CD14-positive monocyte (primary cell): Measurements from ENCODE around the gene TFDP2. TPM values are rescaled to one million over a fixed set of nuclear protein-coding genes. Genes with fewer than 3 reads are reported as not detected.
"Not testable (repeated sequence)": the region's sequence is repeated elsewhere in the genome, so short reads cannot be mapped to it uniquely, and the experiment has no call there.

Experiments
- DNase-seq, 3 donors: peaks; one replicate each; pipeline ENCODE4 v3.0.0-alpha.2; 2011 to 2022
- H2AFZ ChIP-seq: 2 replicates; pipeline ENCODE4 v1.6.0; 2012; ENCODE audit warnings: mild to moderate bottlenecking, low read depth, low read length, inconsistent platforms; ENCODE audit not compliant: insufficient read depth, poor library complexity, severe bottlenecking
- H3K27ac ChIP-seq, 2 donors: 1 replicate in 1 of 2; 2 replicates in 1 of 2; pipeline ENCODE4 v1.5.1; 2012 to 2013; ENCODE audit warnings: low read length in 2 of 2, control low read depth in 1 of 2, inconsistent platforms in 1 of 2, low read depth in 1 of 2, mild to moderate bottlenecking in 1 of 2
- H3K27me3 ChIP-seq, 2 donors: one replicate each; pipeline versions ENCODE4 v1.6.0 to v1.6.1; 2011 to 2013; ENCODE audit warnings: low read length in 2 of 2; ENCODE audit not compliant: control insufficient read depth in 2 of 2, insufficient read depth in 2 of 2
- H3K36me3 ChIP-seq, 2 donors: replicated peaks in 1 of 2; 1 replicate in 1 of 2; 2 replicates in 1 of 2; pipeline versions ENCODE4 v1.5.1 to v1.6.1; 2012 to 2013; ENCODE audit warnings: low read length in 2 of 2, control low read depth in 1 of 2, inconsistent platforms in 1 of 2, mild to moderate bottlenecking in 1 of 2; ENCODE audit not compliant: insufficient read depth in 2 of 2, control insufficient read depth in 1 of 2
- H3K4me1 ChIP-seq, 2 donors: 1 replicate in 1 of 2; 2 replicates in 1 of 2; pipeline versions ENCODE4 v1.5.1 to v1.6.1; 2012 to 2013; ENCODE audit warnings: low read length in 2 of 2, control low read depth in 1 of 2, inconsistent platforms in 1 of 2, mild to moderate bottlenecking in 1 of 2, moderate library complexity in 1 of 2; ENCODE audit not compliant: insufficient read depth in 2 of 2, control insufficient read depth in 1 of 2
- H3K4me2 ChIP-seq: replicated peaks from 2 replicates; pipeline ENCODE3; 2012; ENCODE audit warnings: low read length, moderate library complexity, mild to moderate bottlenecking; ENCODE audit not compliant: poor library complexity, severe bottlenecking; ENCODE audit errors: extremely low read depth
- H3K4me3 ChIP-seq, 3 experiments: fragments of 200-600 bp in 1 of 3; sonication (generic) in 1 of 3; replicated peaks in 1 of 3; 1 replicate in 2 of 3; 2 replicates in 1 of 3; pipeline ENCODE4 v1.5.1; 2011 to 2013; ENCODE audit warnings: low read length in 3 of 3, mild to moderate bottlenecking in 3 of 3, control low read depth in 2 of 3, low read depth in 2 of 3, inconsistent platforms in 1 of 3, moderate library complexity in 1 of 3
- H3K79me2 ChIP-seq: 2 replicates; pipeline ENCODE4 v1.6.0; 2012; ENCODE audit warnings: mild to moderate bottlenecking, control low read depth, inconsistent platforms, low read length, moderate library complexity; ENCODE audit not compliant: insufficient read depth
- H3K9ac ChIP-seq: 2 replicates; pipeline ENCODE4 v1.6.0; 2017; ENCODE audit warnings: low read length, mild to moderate bottlenecking; ENCODE audit not compliant: insufficient read depth, poor library complexity, severe bottlenecking
- H3K9me3 ChIP-seq, 2 donors: replicated peaks in 1 of 2; 1 replicate in 1 of 2; 2 replicates in 1 of 2; pipeline versions ENCODE4 v1.5.1 to v1.6.1; 2012 to 2013; ENCODE audit warnings: low read length in 2 of 2, control low read depth in 1 of 2; ENCODE audit not compliant: control insufficient read depth in 1 of 2, insufficient read depth in 1 of 2
- H4K20me1 ChIP-seq: 2 replicates; pipeline ENCODE4 v1.6.0; 2012; ENCODE audit warnings: mild to moderate bottlenecking, low read length, control low read depth, moderate library complexity; ENCODE audit not compliant: insufficient read depth
- H3K27ac Mint-ChIP-seq, 7 donors: one replicate each; pipeline ENCODE4 v1.8.0; 2020; ENCODE audit warnings: mild to moderate bottlenecking in 7 of 7, mixed read lengths in 7 of 7, moderate library complexity in 6 of 7, inconsistent platforms in 2 of 7
- H3K27me3 Mint-ChIP-seq, 3 donors: one replicate each; pipeline ENCODE4 v1.8.0; 2021 to 2022; ENCODE audit warnings: low read depth in 3 of 3, mild to moderate bottlenecking in 3 of 3, mixed read lengths in 3 of 3, moderate library complexity in 3 of 3, inconsistent platforms in 1 of 3
- H3K36me3 Mint-ChIP-seq, 2 donors: one replicate each; pipeline ENCODE4 v1.8.0; 2020; ENCODE audit warnings: mixed read lengths in 2 of 2, inconsistent platforms in 1 of 2, mild to moderate bottlenecking in 1 of 2
- H3K4me1 Mint-ChIP-seq: one replicate; pipeline ENCODE4 v1.8.0; 2020; ENCODE audit warnings: mild to moderate bottlenecking, mixed read lengths
- H3K4me3 Mint-ChIP-seq, 2 donors: one replicate each; pipeline ENCODE4 v1.8.0; 2020; ENCODE audit warnings: mild to moderate bottlenecking in 2 of 2, mixed read lengths in 2 of 2, moderate library complexity in 1 of 2
- H3K9me3 Mint-ChIP-seq, 7 donors: one replicate each; pipeline ENCODE4 v1.8.0; 2020 to 2022; ENCODE audit warnings: mixed read lengths in 7 of 7, mild to moderate bottlenecking in 6 of 7, moderate library complexity in 6 of 7, inconsistent platforms in 2 of 7
- CTCF ChIP-seq: fragments of 200-600 bp; IDR thresholded peaks from one replicate; pipeline ENCODE4 v1.8.0; 2022; ENCODE audit warnings: antibody characterized with exemption, mild to moderate bottlenecking
- WGBS: methylation state at CpG from one replicate; pipeline ENCODE4 v1.1.5; 2013; ENCODE audit warnings: missing lambda C conversion rate; ENCODE audit not compliant: insufficient coverage; 5-methylcytosine and 5-hydroxymethylcytosine counted together
- intact Hi-C, 2 donors: fragments of 100-400 bp; cut with micrococcal nuclease; formaldehyde crosslinking; loops; one replicate each; pipeline versions ENCODE4 v1.15.0 to v1.15.1; 2023
- polyA plus RNA-seq, 3 donors: library from polyadenylated mRNA; depleted of rRNA in 1 of 3; unstranded in 2 of 3; stranded (reverse) in 1 of 3; fragments of 300-500 nt in 2 of 3; fragments of >200 nt in 1 of 3; fragmentation: Illumina TruSeq in 2 of 3; gene quantifications; 1 replicate in 2 of 3; 2 replicates in 1 of 3; pipeline ENCODE4 v1.2.3, GENCODE V29; 2012 to 2021

TFDP2 gene
- polyA plus RNA-seq, 3 donors: 1.1 to 3.5 (median 1.7) TPM

- Histone ChIP-seq H3K27me3 (no peaks in the 10 kb centered on the region), H3K4me1 (no peaks in the 10 kb centered on the region), H3K36me3 (no peaks in the 10 kb centered on the region), H4K20me1 (no peaks in the 10 kb centered on the region), H3K27ac (no peak overlapping the region), H3K4me3 (no peak overlapping the region), H3K4me2 (no peak overlapping the region), H3K9ac (no peak overlapping the region), H3K9me3 (peaks cover 0 to 4% of the 10 kb centered on the region in 2 donors), H3K79me2 (no peaks in the 10 kb centered on the region), H2AFZ (no peak overlapping the region)
- H3K27me3 Mint-ChIP-seq: no peaks in the 10 kb centered on the region
- H3K4me3 Mint-ChIP-seq: no peak overlapping the region
- WGBS: 96% methylated on average over 3 of the region's 4 CpGs
- peaks cover 0 to 14% (median 6%) of the 10 kb centered on the region in 7 donors for H3K9me3 Mint-ChIP-seq
- H3K36me3 Mint-ChIP-seq: peaks cover 0 to 2% of the 10 kb centered on the region in 2 donors
- intact Hi-C loops: no loop called here
- no peak for TF ChIP-seq CTCF
- no peak overlapping the region for H3K27ac Mint-ChIP-seq
- DNase-seq: no peak
- H3K4me1 Mint-ChIP-seq: no peaks in the 10 kb centered on the region
Observed at GRCh38 chr3:142077859-142078500, 71.4 kb downstream of the TFDP2 start.

GRCh38 chr3:142077155-142077858 is 72.0 kb downstream of the TFDP2 start:
- H3K4me3 Mint-ChIP-seq: no peak overlapping the region
- no peak overlapping the region for H3K27ac Mint-ChIP-seq
- 97% methylated on average over 2 of the region's 4 CpGs for WGBS

GRCh38 chr3:142075656-142076055 is 73.7 kb downstream of the TFDP2 start:
- H3K4me1 Mint-ChIP-seq, H3K36me3 Mint-ChIP-seq, H3K36me3 ChIP-seq, H3K27me3 Mint-ChIP-seq, H3K4me1 ChIP-seq, H3K27ac Mint-ChIP-seq, H3K4me3 ChIP-seq, H3K9me3 Mint-ChIP-seq, H3K4me2 ChIP-seq, intact Hi-C loops, DNase-seq, H3K27ac ChIP-seq, H3K27me3 ChIP-seq, H3K9me3 ChIP-seq, H2AFZ ChIP-seq, H3K79me2 ChIP-seq, H3K9ac ChIP-seq, H4K20me1 ChIP-seq, H3K4me3 Mint-ChIP-seq: not testable (repeated sequence)
- no CpG with 5 or more reads among the region's 4 CpGs for WGBS

More at GRCh38 chr3:142077155-142077858, 72.0 kb downstream of the TFDP2 start:
- no peak overlapping the region for H3K4me3 ChIP-seq
- Mint-ChIP-seq H3K27me3 (no peaks in the 10 kb centered on the region), H3K9me3 (peaks cover 0 to 14% (median 6%) of the 10 kb centered on the region in 7 donors), H3K4me1 (no peaks in the 10 kb centered on the region), H3K36me3 (peaks cover 0 to 2% of the 10 kb centered on the region in 2 donors)
- intact Hi-C loops: no loop called here
- H3K4me2 ChIP-seq: no peak overlapping the region
- no peaks in the 10 kb centered on the region for H3K36me3 ChIP-seq
- no peak for TF ChIP-seq CTCF
- no peak overlapping the region for H2AFZ ChIP-seq
- H3K27me3 ChIP-seq: no peaks in the 10 kb centered on the region
- H3K9ac ChIP-seq: no peak overlapping the region
- no peak overlapping the region for H3K27ac ChIP-seq
- H3K9me3 ChIP-seq: peaks cover 0 to 4% of the 10 kb centered on the region in 2 donors
- no peaks in the 10 kb centered on the region for H3K79me2 ChIP-seq
- H4K20me1 ChIP-seq: no peaks in the 10 kb centered on the region
- DNase-seq: no peak
- H3K4me1 ChIP-seq: no peaks in the 10 kb centered on the region
